ENCODE results near the gene POLD1. TPM values are rescaled to one million over a fixed set of nuclear protein-coding genes. Genes with fewer than 3 reads are reported as not detected.

The POLD1 gene
- total and polyA plus RNA-seq, 10 donors, result 26.5 to 66.6 (median 34.2) TPM

- intact Hi-C loops (cut with DNase I; ENCODE audit: low total_unique reads), result loop anchor here (10.0 kb wide), 1 partner anchor 48 kb away; the partner anchor contains the start of gene NAPSA
- no peak overlapping the region for H3K4me3 ChIP-seq
- no peak overlapping the region for H3K27ac ChIP-seq
- no peak for DNase-seq
- peaks cover 0 to 6% (median 0%) of the 10 kb centered on the region in 7 donors for H3K27me3 ChIP-seq (replicated peaks in 1 of 7)
- no peaks in the 10 kb centered on the region for H3K9me3 ChIP-seq
- WGBS, 5 donors, result 85 to 95% (median 93%) methylated on average over 2 of the region's 2 CpGs
- peaks cover 0 to 54% (median 19%) of the 10 kb centered on the region in 6 donors for H3K36me3 ChIP-seq
- TF ChIP-seq POLR2AphosphoS5 (IDR thresholded peaks at IDR 0.05) (no peak), POLR2A (IDR thresholded peaks at IDR 0.05) (no peak), CTCF (IDR thresholded peaks at IDR 0.05 in 8 of 11, conservative IDR thresholded peaks at IDR 0.05 in 3 of 11) (no peak)
- peaks cover 0 to 33% (median 29%) of the 10 kb centered on the region in 6 donors for H3K4me1 ChIP-seq
Measured at GRCh38 chr19:50412419-50412818, 28.3 kb downstream of the POLD1 start.

- H3K4me1 ChIP-seq, result peaks cover 0 to 40% (median 34%) of the 10 kb centered on the region in 6 donors
- intact Hi-C loops (cut with DNase I; ENCODE audit: low total_unique reads), result loop anchor here (10.0 kb wide), 1 partner anchor 48 kb away; the partner anchor contains the start of gene NAPSA
- no peak overlapping the region for H3K4me3 ChIP-seq
- no peak for TF ChIP-seq POLR2A (IDR thresholded peaks at IDR 0.05)
- TF ChIP-seq CTCF (IDR thresholded peaks at IDR 0.05 in 8 of 11, conservative IDR thresholded peaks at IDR 0.05 in 3 of 11), result no peak
- TF ChIP-seq POLR2AphosphoS5 (IDR thresholded peaks at IDR 0.05), result no peak
- H3K9me3 ChIP-seq, result no peaks in the 10 kb centered on the region
- peaks cover 0 to 48% (median 19%) of the 10 kb centered on the region in 6 donors for H3K36me3 ChIP-seq
- peaks cover 0 to 13% (median 0%) of the 10 kb centered on the region in 7 donors for H3K27me3 ChIP-seq (replicated peaks in 1 of 7)
- no peak for DNase-seq
- 88 to 96% (median 96%) methylated on average over 13 of the region's 13 CpGs for WGBS, 5 donors
- H3K27ac ChIP-seq, result no peak overlapping the region
Measured at GRCh38 chr19:50413096-50413495, 28.9 kb downstream of the POLD1 start.

- H3K9me3 ChIP-seq, result no peaks in the 10 kb centered on the region
- no peak overlapping the region for H3K4me3 ChIP-seq
- DNase-seq, result peak; percentile 77
- H3K36me3 ChIP-seq, result peaks cover 0 to 43% (median 17%) of the 10 kb centered on the region in 6 donors
- peaks cover 0 to 44% (median 35%) of the 10 kb centered on the region in 6 donors for H3K4me1 ChIP-seq
- intact Hi-C loops (cut with DNase I; ENCODE audit: low total_unique reads), result loop anchor here (10.0 kb wide), 1 partner anchor 49 kb away; the partner anchor contains the start of gene NAPSA
- peaks cover 0 to 17% (median 0%) of the 10 kb centered on the region in 7 donors for H3K27me3 ChIP-seq (replicated peaks in 1 of 7)
- TF ChIP-seq CTCF (IDR thresholded peaks at IDR 0.05 in 8 of 11, conservative IDR thresholded peaks at IDR 0.05 in 3 of 11), result no peak
- peak in 1 of 3 donors; percentile 13 for TF ChIP-seq POLR2AphosphoS5 (IDR thresholded peaks at IDR 0.05)
- H3K27ac ChIP-seq, result no peak overlapping the region
- 94 to 97% (median 95%) methylated on average over 4 to 21 of the region's 21 CpGs for WGBS, 5 donors
Measured at GRCh38 chr19:50413531-50413930, 29.4 kb downstream of the POLD1 start.

GRCh38 chr19:50414864-50415660 is 30.9 kb downstream of the POLD1 start:
- no peak for TF ChIP-seq POLR2A (IDR thresholded peaks at IDR 0.05)
- TF ChIP-seq POLR2AphosphoS5 (IDR thresholded peaks at IDR 0.05), result peak; percentile 33 to 72 (median 54)
- peak; percentile 77 to 97 (median 92) for TF ChIP-seq CTCF (IDR thresholded peaks at IDR 0.05 in 8 of 11, conservative IDR thresholded peaks at IDR 0.05 in 3 of 11)
- 26 to 48% (median 31%) methylated on average over 26 to 37 of the region's 37 CpGs for WGBS, 5 donors
- Histone ChIP-seq H3K36me3 (peaks cover 0 to 28% (median 2%) of the 10 kb centered on the region in 6 donors), H3K9me3 (no peaks in the 10 kb centered on the region), H3K4me1 (peaks cover 0 to 57% (median 35%) of the 10 kb centered on the region in 6 donors), H3K27ac (peak overlapping the region; percentile 36 to 93 (median 80)), H3K4me3 (peak overlapping the region in 4 of 8 donors; percentile 13 to 62 (median 24)), H3K27me3 (replicated peaks in 1 of 7) (peaks cover 0 to 32% (median 6%) of the 10 kb centered on the region in 7 donors)
- intact Hi-C loops (cut with DNase I; ENCODE audit: low total_unique reads), result loop anchor here (10.0 kb wide), 1 partner anchor 50 kb away; the partner anchor contains the start of gene NAPSA
- DNase-seq, result peak; percentile 96
